SIG-M5 (cell line): ENCODE data around the gene DNM1.
"Not testable (repeated sequence)": the region's sequence is repeated elsewhere in the genome, so short reads cannot be mapped to it uniquely, and the experiment has no call there.

ENCODE experiments used
- DNase-seq: peaks from one replicate; lab custom pipeline; 2025; lab: John Stamatoyannopoulos, UW

The DNM1 gene

GRCh38 chr9:128225770-128226411 is 22.7 kb downstream of the DNM1 start:
- no peak for DNase-seq

- DNase-seq: no peak
Observed at GRCh38 chr9:128226412-128226801, 23.2 kb downstream of the DNM1 start.

- DNase-seq: not testable (repeated sequence)
Observed at GRCh38 chr9:128230897-128231296, 27.7 kb downstream of the DNM1 start.

- DNase-seq: no peak
Observed at GRCh38 chr9:128231638-128232527, 28.7 kb downstream of the DNM1 start.

- no peak for DNase-seq
Observed at GRCh38 chr9:128232528-128233428, 29.6 kb downstream of the DNM1 start.

GRCh38 chr9:128233817-128234406 is 30.7 kb downstream of the DNM1 start:
- DNase-seq: no peak

- no peak for DNase-seq
Observed at GRCh38 chr9:128242124-128242523, 38.9 kb downstream of the DNM1 start.

- DNase-seq: no peak
Observed at GRCh38 chr9:128242828-128243214, 39.6 kb downstream of the DNM1 start.

GRCh38 chr9:128243215-128244018 is 40.2 kb downstream of the DNM1 start:
- DNase-seq: no peak

- no peak for DNase-seq
Observed at GRCh38 chr9:128244091-128244836, 41.1 kb downstream of the DNM1 start.

- DNase-seq: no peak
Observed at GRCh38 chr9:128244837-128245231, 41.7 kb downstream of the DNM1 start.

- DNase-seq: no peak
Observed at GRCh38 chr9:128245421-128246151, 42.4 kb downstream of the DNM1 start.

- no peak for DNase-seq
Observed at GRCh38 chr9:128246471-128246870, 43.3 kb downstream of the DNM1 start.

GRCh38 chr9:128247226-128247803 is 44.1 kb downstream of the DNM1 start:
- no peak for DNase-seq

- DNase-seq: no peak
Observed at GRCh38 chr9:128249558-128249907, 46.4 kb downstream of the DNM1 start.

- no peak for DNase-seq
Observed at GRCh38 chr9:128249908-128250838, 47.0 kb downstream of the DNM1 start.

GRCh38 chr9:128250839-128251731 is 47.9 kb downstream of the DNM1 start:
- no peak for DNase-seq
